AG04450 (cell line): ENCODE data around the gene CDH5. TPM values are rescaled to one million over a fixed set of nuclear protein-coding genes. Genes with fewer than 3 reads are reported as not detected.

ENCODE experiments used
- CTCF ChIA-PET: fragments of 300-600, 350-600 bp; formaldehyde crosslinking; extraction: SDS; loops from one replicate; lab custom pipeline; 2022; ENCODE audit warnings: antibody characterized with exemption, inconsistent platforms; lab: Charles Lee
- POLR2A ChIA-PET: fragments of 350-600 bp; formaldehyde crosslinking; extraction: SDS; loops from one replicate; lab custom pipeline; 2021; ENCODE audit warnings: antibody characterized with exemption, inconsistent platforms; lab: Yijun Ruan, JAX
- DNase-seq: peaks from one replicate; pipeline ENCODE4 v3.0.0-alpha.2; 2011; ENCODE audit warnings: low read depth, low spot score
- H3K27ac ChIP-seq: one replicate; pipeline ENCODE4 v1.5.1; 2012; ENCODE audit warnings: low read depth, low read length, control low read depth
- H3K27me3 ChIP-seq: one replicate; pipeline ENCODE4 v1.6.0; 2012; ENCODE audit warnings: low read length; ENCODE audit not compliant: control insufficient read depth, insufficient read depth
- H3K4me3 ChIP-seq: 2 replicates; pipeline ENCODE4 v1.5.1; 2011; ENCODE audit warnings: mild to moderate bottlenecking, low read depth, low read length, control low read depth
- H3K9me3 ChIP-seq: 2 replicates; pipeline ENCODE4 v1.5.1; 2012; ENCODE audit warnings: low read length; ENCODE audit not compliant: control insufficient read depth, insufficient read depth
- CTCF ChIP-seq: IDR thresholded peaks from 2 replicates; pipeline ENCODE4 v1.5.1; 2011; ENCODE audit warnings: low read depth, low read length, control low read depth, inconsistent platforms
- polyA plus RNA-seq: library from polyadenylated mRNA; depleted of rRNA; stranded (reverse); fragments of >200 nt; gene quantifications from 2 replicates; pipeline ENCODE4 v1.2.3, GENCODE V29; 2011

The CDH5 gene
- polyA plus RNA-seq, 1 experiment: not detected

- POLR2A ChIA-PET: interaction anchor here (0.6 kb wide), 1 partner anchor 12 kb away, joined by 3 read pairs; the partner anchor contains the start of gene CDH5
- CTCF ChIA-PET: interaction anchor here (0.6 to 6.6 kb wide), 3 partner anchors 9 to 519 kb away, joined by 3 to 55 read pairs (median 4); no protein-coding TSS in a partner anchor
- TF ChIP-seq CTCF: no peak
- H3K4me3 ChIP-seq: no peak overlapping the region
- H3K27ac ChIP-seq: no peak overlapping the region
- no peak for DNase-seq
- H3K27me3 ChIP-seq: peaks cover 27% of the 10 kb centered on the region
- H3K9me3 ChIP-seq: no peaks in the 10 kb centered on the region
Observed at GRCh38 chr16:66354034-66354909, 12.2 kb upstream of the CDH5 start.

GRCh38 chr16:66355526-66355925 is 11.0 kb upstream of the CDH5 start:
- no peak for TF ChIP-seq CTCF
- no peaks in the 10 kb centered on the region; the same call in 1 of the 2 replicates for H3K9me3 ChIP-seq
- H3K4me3 ChIP-seq: no peak overlapping the region
- DNase-seq: no peak
- CTCF ChIA-PET: interaction anchor here (1.1 to 6.6 kb wide), 6 partner anchors 11 to 518 kb away, joined by 3 to 55 read pairs (median 5); partner anchors contain the start of gene CDH5
- POLR2A ChIA-PET: no interaction called here
- no peak overlapping the region for H3K27ac ChIP-seq
- H3K27me3 ChIP-seq: peaks cover 34% of the 10 kb centered on the region

GRCh38 chr16:66357523-66357928 is 9.0 kb upstream of the CDH5 start:
- POLR2A ChIA-PET: no interaction called here
- Histone ChIP-seq H3K27ac (no peak overlapping the region), H3K9me3 (no peaks in the 10 kb centered on the region; the same call in 1 of the 2 replicates), H3K27me3 (peaks cover 44% of the 10 kb centered on the region), H3K4me3 (no peak overlapping the region)
- peak; percentile 80 for TF ChIP-seq CTCF
- CTCF ChIA-PET: interaction anchor here (0.6 to 6.6 kb wide), 27 partner anchors 9 to 1227 kb away, joined by 3 to 55 read pairs (median 4); partner anchors contain the start of gene CDH5
- peak; percentile 62 for DNase-seq

- CTCF ChIA-PET: interaction anchor here (0.6 to 6.6 kb wide), 20 partner anchors 10 to 1032 kb away, joined by 3 to 55 read pairs (median 4); partner anchors contain the start of gene CDH5
- no peak for DNase-seq
- H3K27ac ChIP-seq: no peak overlapping the region
- no peak for TF ChIP-seq CTCF
- peaks cover 42% of the 10 kb centered on the region for H3K27me3 ChIP-seq
- no peaks in the 10 kb centered on the region; the same call in 1 of the 2 replicates for H3K9me3 ChIP-seq
- POLR2A ChIA-PET: interaction anchor here (0.6 kb wide), 1 partner anchor 14 kb away, joined by 10 read pairs; no protein-coding TSS in a partner anchor
- H3K4me3 ChIP-seq: no peak overlapping the region
Observed at GRCh38 chr16:66358231-66358630, 8.3 kb upstream of the CDH5 start.

- ChIA-PET CTCF (interaction anchor here (0.8 to 4.7 kb wide), 4 partner anchors 9 to 46 kb away, joined by 3 to 49 read pairs (median 4); partner anchors contain the start of gene CDH5), POLR2A (interaction anchor here (0.6 kb wide), 1 partner anchor 13 kb away, joined by 10 read pairs; no protein-coding TSS in a partner anchor)
- Histone ChIP-seq H3K27me3 (peaks cover 38% of the 10 kb centered on the region), H3K9me3 (no peaks in the 10 kb centered on the region; the same call in 1 of the 2 replicates), H3K27ac (no peak overlapping the region), H3K4me3 (no peak overlapping the region)
- DNase-seq: no peak
- TF ChIP-seq CTCF: no peak
Observed at GRCh38 chr16:66359012-66359411, 7.5 kb upstream of the CDH5 start.
